Lower lobe of right lung (tissue), 2 donors: ENCODE results near the gene IFT81. TPM values are rescaled to one million over a fixed set of nuclear protein-coding genes. Genes with fewer than 3 reads are reported as not detected.

Experiments
- ATAC-seq, 2 donors: fragments of 200-7000 bp; cut with Tn5 transposase; one replicate each; pipeline ENCODE4 v1.9.1; 2020 to 2022; ENCODE audit warnings: mild to moderate bottlenecking in 2 of 2, moderate library complexity in 2 of 2
- DNase-seq: peaks from one replicate; pipeline ENCODE4 v3.0.0-alpha.2; 2020
- H3K27ac ChIP-seq: fragments of 200-600 bp; one replicate; pipeline ENCODE4 v1.8.0; 2022
- H3K27me3 ChIP-seq: fragments of 200-600 bp; one replicate; pipeline ENCODE4 v1.8.0; 2022; ENCODE audit warnings: low read depth
- H3K36me3 ChIP-seq: fragments of 200-600 bp; one replicate; pipeline ENCODE4 v1.8.0; 2022; ENCODE audit warnings: mild to moderate bottlenecking
- H3K4me1 ChIP-seq: fragments of 200-600 bp; one replicate; pipeline ENCODE4 v1.8.0; 2022
- H3K4me3 ChIP-seq: fragments of 200-600 bp; one replicate; pipeline ENCODE4 v1.8.0; 2022; ENCODE audit warnings: mild to moderate bottlenecking
- H3K9me3 ChIP-seq: fragments of 200-600 bp; one replicate; pipeline ENCODE4 v1.8.0; 2022
- CTCF ChIP-seq: fragments of 200-600 bp; IDR thresholded peaks from one replicate; pipeline ENCODE4 v1.8.0; 2022; ENCODE audit warnings: antibody characterized with exemption, mild to moderate bottlenecking
- intact Hi-C: fragments of 100-400 bp; cut with DNase I; formaldehyde crosslinking; loops from one replicate; pipeline ENCODE4 v1.11.0; 2022
- total RNA-seq: library from RNA; stranded (reverse); fragmentation: NEBNext Ultra II Directional; extraction: Animal tissue kit (Norgen Biotek cat#: 25700); gene quantifications from one replicate; pipeline ENCODE4 v1.2.1, GENCODE V29; 2021
- donor health status: DM: no; HTN: yes; CAD: no; lungs with severe emphysema.

Gene IFT81
- total RNA-seq, 1 donor from 2014 or later: 12.5 TPM

- DNase-seq (no peak), ATAC-seq (no peak)
- Histone ChIP-seq H3K27me3 (no peaks in the 10 kb centered on the region), H3K9me3 (no peaks in the 10 kb centered on the region), H3K36me3 (no peaks in the 10 kb centered on the region), H3K4me3 (no peak overlapping the region), H3K4me1 (no peaks in the 10 kb centered on the region), H3K27ac (no peak overlapping the region)
- intact Hi-C loops: no loop called here
- TF ChIP-seq CTCF: no peak
These were observed 30.4 kb upstream of the IFT81 start for GRCh38 chr12:110093631-110094311.

- ATAC-seq (peak; percentile 86), DNase-seq (peak; percentile 48)
- H3K9me3 ChIP-seq: no peaks in the 10 kb centered on the region
- TF ChIP-seq CTCF: peak; percentile 91
- no peaks in the 10 kb centered on the region for H3K36me3 ChIP-seq
- no peaks in the 10 kb centered on the region for H3K27me3 ChIP-seq
- no peak overlapping the region for H3K4me3 ChIP-seq
- H3K27ac ChIP-seq: no peak overlapping the region
- H3K4me1 ChIP-seq: peaks cover 8% of the 10 kb centered on the region
- intact Hi-C loops: no loop called here
These were observed 23.7 kb upstream of the IFT81 start for GRCh38 chr12:110100315-110100970.

- DNase-seq: no peak
These were observed 21.9 kb upstream of the IFT81 start for GRCh38 chr12:110102255-110102654.

GRCh38 chr12:110104188-110105094 lies 19.7 kb upstream of the IFT81 start:
- Histone ChIP-seq H3K4me3 (no peak overlapping the region), H3K36me3 (no peaks in the 10 kb centered on the region), H3K27me3 (no peaks in the 10 kb centered on the region), H3K4me1 (peaks cover 26% of the 10 kb centered on the region), H3K9me3 (no peaks in the 10 kb centered on the region), H3K27ac (no peak overlapping the region)
- TF ChIP-seq CTCF: no peak
- ATAC-seq: no peak
- intact Hi-C loops: no loop called here
- DNase-seq: no peak

More at GRCh38 chr12:110102255-110102654, 21.9 kb upstream of the IFT81 start:
- peak; percentile 13 for TF ChIP-seq CTCF
- Histone ChIP-seq H3K4me1 (peaks cover 8% of the 10 kb centered on the region), H3K27me3 (no peaks in the 10 kb centered on the region), H3K9me3 (no peaks in the 10 kb centered on the region), H3K4me3 (no peak overlapping the region), H3K36me3 (no peaks in the 10 kb centered on the region), H3K27ac (no peak overlapping the region)
- peak in 1 of 2 donors; percentile 38 for ATAC-seq
- intact Hi-C loops: no loop called here

GRCh38 chr12:110105159-110105558 lies 19.0 kb upstream of the IFT81 start:
- DNase-seq (no peak), ATAC-seq (no peak)
- intact Hi-C loops: no loop called here
- H3K9me3 ChIP-seq: no peaks in the 10 kb centered on the region
- peaks cover 30% of the 10 kb centered on the region for H3K4me1 ChIP-seq
- no peak for TF ChIP-seq CTCF
- no peaks in the 10 kb centered on the region for H3K27me3 ChIP-seq
- no peak overlapping the region for H3K4me3 ChIP-seq
- H3K27ac ChIP-seq: no peak overlapping the region
- H3K36me3 ChIP-seq: no peaks in the 10 kb centered on the region
